Transverse colon (tissue), 4 donors: ENCODE measurements around the gene ETNK1. TPM values are rescaled to one million over a fixed set of nuclear protein-coding genes. Genes with fewer than 3 reads are reported as not detected.

Experiments
- DNase-seq: peaks from one replicate; pipeline ENCODE4 v3.0.0-alpha.2; 2019
- H3K27ac ChIP-seq, 4 donors: fragments of 200-600 bp; sonication (generic); 2 replicates each; pipeline ENCODE4 v1.5.1; 2016 to 2018; ENCODE audit warnings: inconsistent platforms in 4 of 4
- H3K27me3 ChIP-seq: fragments of 200-600 bp; sonication (generic); 2 replicates; pipeline ENCODE4 v1.5.1; 2017; ENCODE audit warnings: inconsistent platforms
- H3K36me3 ChIP-seq, 4 donors: fragments of 200-600 bp; sonication (generic); 2 replicates each; pipeline ENCODE4 v1.5.1; 2017 to 2019; ENCODE audit warnings: inconsistent platforms in 4 of 4
- H3K4me1 ChIP-seq, 4 donors: fragments of 200-600 bp; sonication (generic); 2 replicates each; pipeline ENCODE4 v1.5.1; 2017 to 2020; ENCODE audit warnings: inconsistent platforms in 4 of 4
- H3K4me3 ChIP-seq, 4 donors: fragments of 200-600 bp; sonication (generic); 1 replicate in 1 of 4; 2 replicates in 3 of 4; pipeline versions ENCODE4 v1.5.1 to v1.6.1; 2017 to 2019; ENCODE audit warnings: inconsistent platforms in 4 of 4
- H3K9me3 ChIP-seq, 2 donors: fragments of 200-600 bp; sonication (generic); 2 replicates each; pipeline ENCODE4 v1.5.1; 2017 to 2019; ENCODE audit warnings: inconsistent platforms in 2 of 2
- CTCF ChIP-seq, 5 experiments: fragments of 200-600 bp in 3 of 5; fragments of 450-650 bp in 2 of 5; sonication (generic) in 3 of 5; IDR thresholded peaks; 1 replicate in 2 of 5; 2 replicates in 3 of 5; pipeline ENCODE4 v1.5.1; 2016 to 2017; ENCODE audit warnings: antibody characterized with exemption in 5 of 5, inconsistent platforms in 3 of 5, mild to moderate bottlenecking in 2 of 5, moderate library complexity in 1 of 5
- EP300 ChIP-seq: sonication (generic); formaldehyde crosslinking; IDR thresholded peaks from one replicate; pipeline ENCODE4 v1.6.1; 2017; ENCODE audit warnings: antibody characterized with exemption, low read depth
- POLR2A ChIP-seq: fragments of 450-650 bp; IDR thresholded peaks from one replicate; pipeline ENCODE4 v1.6.1; 2016; ENCODE audit warnings: antibody characterized with exemption, mild to moderate bottlenecking, moderate library complexity
- POLR2AphosphoS5 ChIP-seq, 3 donors: sonication (generic); formaldehyde crosslinking; IDR thresholded peaks; one replicate each; pipeline ENCODE4 v1.6.1; 2016; ENCODE audit warnings: antibody characterized with exemption in 3 of 3
- WGBS, 2 donors: methylation state at CpG; one replicate each; pipeline ENCODE4 v1.1.5; 2018; ENCODE audit warnings: low coverage in 1 of 2; 5-methylcytosine and 5-hydroxymethylcytosine counted together
- in situ Hi-C, 4 donors: fragments of 200-750 bp; cut with MboI; loops; one replicate each; pipeline versions ENCODE4 v1.15.0 to v1.15.1; 2017; ENCODE audit warnings: low sequenced_read_pairs in 3 of 4, low pct_ligation_motif_present in 1 of 4, low pct_unique_long_range_greater_than_20kb in 1 of 4
- intact Hi-C: fragments of 100-400 bp; cut with DNase I; formaldehyde crosslinking; loops from one replicate; pipeline ENCODE4 v1.15.1; 2023; ENCODE audit warnings: low total_unique reads
- total RNA-seq, 4 donors: library from RNA; depleted of rRNA; stranded (reverse); fragments of >200 nt; gene quantifications; one replicate each; pipeline ENCODE4 v1.1.0, GENCODE V29; 2016

ETNK1 gene
- total RNA-seq, 4 donors from 2014 or later, result 48.6 to 129 (median 102) TPM

- DNase-seq, result no peak
- intact Hi-C loops, result no loop called here
- TF ChIP-seq POLR2AphosphoS5 (IDR thresholded peaks at IDR 0.05) (no peak), CTCF (IDR thresholded peaks at IDR 0.05) (no peak), EP300 (no peak), POLR2A (no peak)
- 75 to 81% methylated on average over 2 of the region's 2 CpGs for WGBS, 2 donors
- no peak overlapping the region for H3K27ac ChIP-seq
- in situ Hi-C loops, result no loop called here
- no peaks in the 10 kb centered on the region for H3K27me3 ChIP-seq
- H3K4me1 ChIP-seq, result no peaks in the 10 kb centered on the region
- no peaks in the 10 kb centered on the region for H3K36me3 ChIP-seq
- no peak overlapping the region for H3K4me3 ChIP-seq
- H3K9me3 ChIP-seq, result peaks cover 13 to 30% of the 10 kb centered on the region in 2 donors
Measured at GRCh38 chr12:22615963-22616501, 8.9 kb upstream of the ETNK1 start.

- in situ Hi-C loops (no loop called here), intact Hi-C loops (no loop called here)
- peaks cover 8 to 20% of the 10 kb centered on the region in 2 donors for H3K9me3 ChIP-seq
- no peaks in the 10 kb centered on the region for H3K36me3 ChIP-seq
- TF ChIP-seq POLR2AphosphoS5 (IDR thresholded peaks at IDR 0.05) (no peak), POLR2A (no peak), EP300 (no peak), CTCF (IDR thresholded peaks at IDR 0.05) (no peak)
- no peaks in the 10 kb centered on the region for H3K27me3 ChIP-seq
- H3K4me1 ChIP-seq, result no peaks in the 10 kb centered on the region
- no peak for DNase-seq
- no peak overlapping the region for H3K27ac ChIP-seq
- H3K4me3 ChIP-seq, result no peak overlapping the region
- WGBS, 2 donors, result 85 to 87% methylated on average over 2 of the region's 2 CpGs
Measured at GRCh38 chr12:22617630-22618029, 7.3 kb upstream of the ETNK1 start.

- Histone ChIP-seq H3K9me3 (no peaks in the 10 kb centered on the region), H3K4me1 (peaks cover 11 to 36% (median 23%) of the 10 kb centered on the region in 4 donors), H3K4me3 (peak overlapping the region; percentile 3 to 92 (median 88)), H3K27ac (peak overlapping the region; percentile 96 to 99 (median 98)), H3K27me3 (no peaks in the 10 kb centered on the region), H3K36me3 (no peaks in the 10 kb centered on the region)
- in situ Hi-C loops (loop anchor here in 1 of 4 donors (10.0 kb wide), 1 partner anchor 80 kb away; the partner anchor contains the start of gene C2CD5), intact Hi-C loops (no loop called here)
- TF ChIP-seq CTCF (IDR thresholded peaks at IDR 0.05), result no peak
- TF ChIP-seq POLR2A, result no peak
- TF ChIP-seq POLR2AphosphoS5 (IDR thresholded peaks at IDR 0.05), result no peak
- TF ChIP-seq EP300, result no peak
- no peak for DNase-seq
- WGBS, 2 donors, result 27 to 30% methylated on average over 2 to 10 of the region's 10 CpGs
Measured at GRCh38 chr12:22624548-22624869, 462 bp upstream of the ETNK1 start.

- TF ChIP-seq POLR2AphosphoS5 (IDR thresholded peaks at IDR 0.05), result peak in 1 of 3 donors; percentile 43
- TF ChIP-seq EP300, result no peak
- Histone ChIP-seq H3K27me3 (no peaks in the 10 kb centered on the region), H3K4me1 (peaks cover 11 to 40% (median 23%) of the 10 kb centered on the region in 4 donors), H3K9me3 (no peaks in the 10 kb centered on the region), H3K36me3 (no peaks in the 10 kb centered on the region), H3K4me3 (peak overlapping the region; percentile 84 to 92 (median 88)), H3K27ac (peak overlapping the region; percentile 96 to 99 (median 98))
- in situ Hi-C loops (loop anchor here (5.0 to 10.0 kb wide), 2 partner anchors 81 to 84 kb away; partner anchors contain the start of gene C2CD5 (in 4 of the 4)), intact Hi-C loops (no loop called here)
- WGBS, 2 donors, result 0 to 1% methylated on average over 16 to 18 of the region's 18 CpGs
- DNase-seq, result peak; percentile 43
Measured at GRCh38 chr12:22625762-22626294, 857 bp downstream of the ETNK1 start.
